Neuronal stem cell (in vitro differentiated cells): ENCODE measurements around the gene APLF.
"Not testable (repeated sequence)": the region's sequence is repeated elsewhere in the genome, so short reads cannot be mapped to it uniquely, and the experiment has no call there.

Experiments
- DNase-seq: peaks from one replicate; pipeline ENCODE4 v3.0.0-alpha.2; 2013; ENCODE audit warnings: low spot score
- H2AFZ ChIP-seq: one replicate; pipeline ENCODE4 v1.6.1; 2013; ENCODE audit warnings: mild to moderate bottlenecking, low read length, inconsistent platforms
- H2AK5ac ChIP-seq: 2 replicates; pipeline ENCODE4 v1.6.1; 2013; ENCODE audit warnings: low read depth, mild to moderate bottlenecking, inconsistent platforms, low read length, moderate library complexity, mixed read lengths
- H2BK120ac ChIP-seq: 2 replicates; pipeline ENCODE4 v1.6.1; 2013; ENCODE audit warnings: low read depth, mild to moderate bottlenecking, inconsistent platforms, low read length, moderate library complexity, mixed read lengths
- H2BK12ac ChIP-seq: one replicate; pipeline ENCODE4 v1.6.1; 2013; ENCODE audit warnings: low read length, inconsistent platforms
- H2BK15ac ChIP-seq: 2 replicates; pipeline ENCODE4 v1.6.1; 2013; ENCODE audit warnings: mild to moderate bottlenecking, low read length, inconsistent platforms, mixed read lengths
- H2BK5ac ChIP-seq: one replicate; pipeline ENCODE4 v1.6.1; 2013; ENCODE audit warnings: inconsistent platforms, mild to moderate bottlenecking, low read length, moderate library complexity
- H3K14ac ChIP-seq: one replicate; pipeline ENCODE4 v1.6.1; 2013; ENCODE audit warnings: low read length, inconsistent platforms
- H3K18ac ChIP-seq: 2 replicates; pipeline ENCODE4 v1.6.1; 2013; ENCODE audit warnings: low read length, inconsistent platforms
- H3K23ac ChIP-seq: 2 replicates; pipeline ENCODE4 v1.6.1; 2013; ENCODE audit warnings: low read depth, mild to moderate bottlenecking, mixed read lengths, low read length, inconsistent platforms; ENCODE audit not compliant: poor library complexity
- H3K27ac ChIP-seq: replicated peaks from 3 replicates; pipeline ENCODE4 v1.5.1; 2013; ENCODE audit warnings: low read length, inconsistent platforms
- H3K27me3 ChIP-seq, 3 experiments: 2 replicates each; pipeline ENCODE4 v1.6.1; 2013; ENCODE audit warnings: low read length in 3 of 3, mild to moderate bottlenecking in 2 of 3, inconsistent platforms in 1 of 3, low read depth in 1 of 3, mixed read lengths in 1 of 3, moderate library complexity in 1 of 3; ENCODE audit not compliant: control insufficient read depth in 3 of 3, insufficient read depth in 3 of 3
- H3K36me3 ChIP-seq, 2 donors: replicated peaks in 1 of 2; 2 replicates each; pipeline ENCODE4 v1.6.1; 2013; ENCODE audit warnings: low read length in 2 of 2; ENCODE audit not compliant: control insufficient read depth in 2 of 2, insufficient read depth in 2 of 2
- H3K4ac ChIP-seq: 2 replicates; pipeline ENCODE4 v1.6.1; 2013; ENCODE audit warnings: inconsistent platforms, mild to moderate bottlenecking, low read length, moderate library complexity
- H3K4me1 ChIP-seq, 2 donors: 1 replicate in 1 of 2; 2 replicates in 1 of 2; pipeline ENCODE4 v1.6.1; 2013; ENCODE audit warnings: low read length in 2 of 2, low read depth in 1 of 2; ENCODE audit not compliant: control insufficient read depth in 2 of 2, insufficient read depth in 1 of 2
- H3K4me2 ChIP-seq: one replicate; pipeline ENCODE4 v1.6.1; 2013; ENCODE audit warnings: mild to moderate bottlenecking, low read length, inconsistent platforms; ENCODE audit not compliant: insufficient read depth, poor library complexity, severe bottlenecking
- H3K4me3 ChIP-seq, 2 donors: 2 replicates each; pipeline ENCODE4 v1.5.1; 2013; ENCODE audit warnings: low read length in 2 of 2, mild to moderate bottlenecking in 2 of 2, inconsistent platforms in 1 of 2, moderate library complexity in 1 of 2
- H3K79me1 ChIP-seq: one replicate; pipeline ENCODE4 v1.6.1; 2013; ENCODE audit warnings: low read depth, mild to moderate bottlenecking, inconsistent platforms, low read length, moderate library complexity
- H3K9ac ChIP-seq: one replicate; pipeline ENCODE4 v1.6.1; 2013; ENCODE audit warnings: mild to moderate bottlenecking, low read depth, low read length, inconsistent platforms; ENCODE audit not compliant: poor library complexity
- H3K9me3 ChIP-seq, 2 donors: replicated peaks in 1 of 2; 2 replicates each; pipeline versions ENCODE3 to v1.6.1; 2013; ENCODE audit warnings: low read length in 2 of 2, mild to moderate bottlenecking in 2 of 2, inconsistent platforms in 1 of 2, low read depth in 1 of 2, mixed read lengths in 1 of 2, moderate library complexity in 1 of 2; ENCODE audit not compliant: control insufficient read depth in 2 of 2, insufficient read depth in 1 of 2
- H4K8ac ChIP-seq: one replicate; pipeline ENCODE4 v1.6.1; 2013; ENCODE audit warnings: low read depth, mild to moderate bottlenecking, inconsistent platforms, low read length, moderate library complexity
- H4K91ac ChIP-seq: one replicate; pipeline ENCODE4 v1.6.1; 2013; ENCODE audit warnings: low read length, low read depth, mild to moderate bottlenecking, inconsistent platforms; ENCODE audit not compliant: poor library complexity
- WGBS, 2 donors: extraction: QIAGEN DNeasy Blood & Tissue Kit; methylation state at CpG; one replicate each; pipeline ENCODE4 v1.1.7; 2013; ENCODE audit warnings: missing lambda C conversion rate in 2 of 2, mixed read lengths in 1 of 2; ENCODE audit not compliant: insufficient read length in 2 of 2, insufficient replicate concordance in 1 of 2; ENCODE audit errors: extremely low coverage in 2 of 2; 5-methylcytosine and 5-hydroxymethylcytosine counted together

The APLF gene

GRCh38 chr2:68487773-68488355, 20.5 kb downstream of the APLF start:
- Histone ChIP-seq H2BK120ac (no peak overlapping the region), H2BK15ac (no peak overlapping the region), H3K27me3 (no peaks in the 10 kb centered on the region), H4K8ac (no peak overlapping the region), H2BK12ac (no peak overlapping the region), H3K23ac (no peak overlapping the region), H2BK5ac (no peak overlapping the region), H3K36me3 (no peaks in the 10 kb centered on the region), H4K91ac (no peak overlapping the region), H3K79me1 (no peaks in the 10 kb centered on the region), H3K27ac (no peak overlapping the region), H3K4me1 (peaks cover 0 to 1% of the 10 kb centered on the region in 2 donors), H3K18ac (no peak overlapping the region), H3K14ac (no peak overlapping the region), H3K9ac (no peak overlapping the region), H3K4me3 (no peak overlapping the region), H3K4ac (no peak overlapping the region), H2AK5ac (no peak overlapping the region), H2AFZ (no peak overlapping the region), H3K4me2 (no peak overlapping the region), H3K9me3 (peaks cover 0 to 1% of the 10 kb centered on the region in 2 donors)
- DNase-seq, result no peak
- no CpG with 5 or more reads among the region's 3 CpGs for WGBS, 2 donors

GRCh38 chr2:68488605-68489004, 21.2 kb downstream of the APLF start:
- DNase-seq, H3K9ac ChIP-seq, H3K4me2 ChIP-seq, H3K79me1 ChIP-seq, H3K36me3 ChIP-seq, H2AK5ac ChIP-seq, H2AFZ ChIP-seq, H2BK15ac ChIP-seq, H3K18ac ChIP-seq, H3K23ac ChIP-seq, H3K4ac ChIP-seq, H4K91ac ChIP-seq, H3K4me1 ChIP-seq, H3K27me3 ChIP-seq, H2BK120ac ChIP-seq, H3K4me3 ChIP-seq, H2BK12ac ChIP-seq, H4K8ac ChIP-seq, H3K27ac ChIP-seq, H3K14ac ChIP-seq, H3K9me3 ChIP-seq, H2BK5ac ChIP-seq: not testable (repeated sequence)
- no CpG with 5 or more reads among the region's 1 CpG for WGBS, 2 donors

- Histone ChIP-seq H2AK5ac (no peak overlapping the region), H3K79me1 (no peaks in the 10 kb centered on the region), H2BK12ac (no peak overlapping the region), H3K23ac (no peak overlapping the region), H3K14ac (no peak overlapping the region), H3K9me3 (peaks cover 0 to 1% of the 10 kb centered on the region in 2 donors), H2BK15ac (no peak overlapping the region), H3K4me1 (no peaks in the 10 kb centered on the region), H4K8ac (no peak overlapping the region), H2BK5ac (no peak overlapping the region), H3K36me3 (no peaks in the 10 kb centered on the region), H3K27ac (no peak overlapping the region), H2AFZ (no peak overlapping the region), H3K27me3 (no peaks in the 10 kb centered on the region), H3K4me3 (no peak overlapping the region), H3K9ac (no peak overlapping the region), H3K18ac (no peak overlapping the region), H2BK120ac (no peak overlapping the region), H3K4me2 (no peak overlapping the region), H3K4ac (no peak overlapping the region), H4K91ac (no peak overlapping the region)
- no CpG with 5 or more reads among the region's 1 CpG for WGBS, 2 donors
- no peak for DNase-seq
Measured at GRCh38 chr2:68489282-68489681, 21.9 kb downstream of the APLF start.

- no peak overlapping the region for H3K23ac ChIP-seq
- H3K9ac ChIP-seq, result no peak overlapping the region
- H3K4me1 ChIP-seq, result no peaks in the 10 kb centered on the region
- H3K27me3 ChIP-seq, result no peaks in the 10 kb centered on the region
- H3K27ac ChIP-seq, result no peak overlapping the region
- H2BK15ac ChIP-seq, result no peak overlapping the region
- H3K18ac ChIP-seq, result no peak overlapping the region
- H3K79me1 ChIP-seq, result no peaks in the 10 kb centered on the region
- no peak overlapping the region for H3K4me2 ChIP-seq
- no CpG with 5 or more reads among the region's 1 CpG for WGBS, 2 donors
- no peak overlapping the region for H3K14ac ChIP-seq
- no peak overlapping the region for H3K4ac ChIP-seq
- no peak overlapping the region for H3K4me3 ChIP-seq
- no peak overlapping the region for H2BK120ac ChIP-seq
- H2BK12ac ChIP-seq, result no peak overlapping the region
- no peak for DNase-seq
- peaks cover 0 to 1% of the 10 kb centered on the region in 2 donors for H3K9me3 ChIP-seq
- H2AFZ ChIP-seq, result no peak overlapping the region
- H4K8ac ChIP-seq, result no peak overlapping the region
- H2AK5ac ChIP-seq, result no peak overlapping the region
- H2BK5ac ChIP-seq, result no peak overlapping the region
- H4K91ac ChIP-seq, result no peak overlapping the region
- no peaks in the 10 kb centered on the region for H3K36me3 ChIP-seq
Measured at GRCh38 chr2:68491582-68491981, 24.2 kb downstream of the APLF start.
